Stimulated activated CD8-positive, alpha-beta memory T cell treated with anti-CD3 and anti-CD28 coated beads, Interleukin-4, amount 100 ng/mL, for 1 hour (primary cell): ENCODE results near the gene RIPK4.
"Not testable (repeated sequence)": the region's sequence is repeated elsewhere in the genome, so short reads cannot be mapped to it uniquely, and the experiment has no call there.

Experiments used
- DNase-seq, 2 donors: peaks; one replicate each; pipeline ENCODE4 v3.0.0-alpha.2; 2020; ENCODE audit warnings: low read depth in 2 of 2, low spot score in 1 of 2

RIPK4 gene

DNA sequence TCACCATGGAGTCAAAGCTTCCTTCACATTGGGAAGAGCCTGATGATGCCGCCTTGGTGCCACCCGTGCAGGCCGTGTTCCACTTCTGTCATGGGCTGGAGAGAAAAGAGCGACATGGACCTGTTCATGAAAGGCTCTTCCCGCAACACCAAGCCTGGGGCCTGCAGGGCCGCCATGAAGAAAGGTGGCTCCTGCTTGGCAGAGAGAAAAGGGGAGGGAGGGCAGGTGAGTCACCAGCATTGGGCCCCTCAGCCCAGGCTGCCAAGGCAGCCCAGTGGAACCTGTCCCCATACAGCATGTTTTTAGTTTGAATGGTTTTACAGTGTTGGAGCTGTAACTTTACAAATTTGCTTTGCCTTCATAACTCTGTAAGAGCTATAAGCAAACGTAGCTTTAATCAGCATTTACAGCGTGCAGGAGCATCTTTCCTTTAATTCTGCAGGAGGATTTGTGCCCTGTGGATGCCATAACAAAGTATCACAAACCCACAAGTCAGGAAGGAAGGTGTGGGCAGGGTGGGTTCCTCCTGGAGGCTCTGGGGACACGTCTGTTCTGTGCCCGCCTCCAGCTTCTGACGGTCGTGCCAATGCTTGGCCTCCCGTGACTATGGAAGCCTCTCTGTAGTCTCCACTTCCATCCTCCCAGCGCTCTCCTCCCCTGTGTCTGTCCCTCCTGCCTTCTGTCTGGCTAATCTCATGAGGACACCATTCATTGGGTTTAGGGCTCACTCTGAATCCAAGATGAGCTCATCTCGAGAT is 49.1 kb downstream of the RIPK4 start:
- DNase-seq = no peak

- DNase-seq = no peak
Measured at GRCh38 chr21:41716751-41717150, 50.1 kb downstream of the RIPK4 start.

DNA sequence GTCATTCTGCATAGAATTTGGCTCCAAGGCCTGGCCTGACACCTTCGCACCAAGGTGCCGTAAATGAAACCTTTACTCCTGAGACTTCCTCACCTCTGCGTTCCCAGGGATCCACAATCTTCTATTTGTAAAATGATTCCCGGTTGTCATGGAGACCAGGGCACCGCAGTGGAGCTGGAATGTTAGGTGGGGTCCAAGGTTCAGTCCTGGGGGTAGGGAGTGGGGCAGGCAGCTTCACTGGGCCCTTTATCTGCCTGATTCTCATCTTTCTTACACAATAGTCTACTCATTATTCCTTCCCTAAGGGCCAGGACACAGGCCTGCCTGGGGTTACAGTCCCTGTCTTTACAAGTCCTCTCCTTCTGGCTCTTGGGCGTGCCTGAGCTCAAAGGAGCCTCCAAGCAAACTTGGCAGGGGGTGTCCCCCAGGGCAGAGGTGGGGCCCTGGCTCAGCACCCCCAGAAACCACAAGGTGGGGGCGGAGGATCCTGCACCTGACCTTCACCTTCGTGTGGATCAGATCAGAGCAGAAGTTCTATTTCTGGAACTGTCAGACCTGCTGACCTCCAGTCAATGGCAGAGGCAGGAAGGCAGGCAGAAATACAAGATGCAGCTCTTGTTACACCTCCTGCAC is 51.1 kb downstream of the RIPK4 start:
- no peak for DNase-seq

DNA sequence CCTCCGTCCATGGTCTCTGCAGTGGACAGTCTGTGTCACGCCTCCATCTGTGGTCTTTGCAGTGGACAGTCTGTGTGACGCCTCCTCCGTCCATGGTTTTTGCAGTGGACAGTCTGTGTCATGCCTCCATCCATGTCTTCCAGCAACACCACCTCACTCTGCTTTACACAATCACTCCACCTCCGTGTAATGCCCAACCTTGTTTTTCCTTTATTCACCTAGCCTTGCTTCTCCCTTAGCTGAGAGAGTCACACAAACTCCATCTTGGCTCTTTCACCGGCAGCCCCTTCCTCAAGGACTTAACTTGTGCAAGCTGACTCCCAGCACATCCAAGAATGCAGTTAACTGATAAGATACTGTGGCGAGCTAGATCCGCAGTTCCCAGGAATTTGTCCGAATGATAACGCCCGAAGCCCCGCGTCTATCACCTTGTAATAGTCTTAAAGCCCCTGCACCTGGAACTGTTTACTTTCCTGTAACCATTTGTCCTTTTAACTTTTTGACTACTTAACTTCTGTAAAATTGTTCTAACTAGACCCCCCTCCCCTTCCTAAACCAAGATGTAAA is 52.5 kb downstream of the RIPK4 start:
- not testable (repeated sequence) for DNase-seq

- no peak for DNase-seq
Measured at GRCh38 chr21:41713495-41714281, 53.2 kb downstream of the RIPK4 start.

DNA sequence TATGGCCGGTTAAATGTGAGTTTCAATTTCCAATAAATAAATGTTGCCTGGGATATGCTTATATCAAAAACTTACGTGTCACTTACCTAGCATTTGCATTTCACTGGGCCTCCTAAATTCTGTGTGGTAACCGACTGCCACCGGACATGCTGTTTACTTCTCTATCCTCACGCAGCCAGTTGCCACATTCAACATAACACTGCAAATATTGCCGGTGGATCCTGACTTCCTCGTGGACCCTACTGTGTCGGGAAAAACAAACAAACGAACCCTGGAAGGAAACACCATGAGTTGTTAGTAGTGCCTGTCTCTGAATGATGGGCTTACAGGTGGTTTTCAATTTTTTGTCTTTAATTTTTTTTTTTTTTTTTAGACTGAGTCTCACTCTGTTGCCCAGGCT is 54.1 kb downstream of the RIPK4 start:
- no peak for DNase-seq

DNA sequence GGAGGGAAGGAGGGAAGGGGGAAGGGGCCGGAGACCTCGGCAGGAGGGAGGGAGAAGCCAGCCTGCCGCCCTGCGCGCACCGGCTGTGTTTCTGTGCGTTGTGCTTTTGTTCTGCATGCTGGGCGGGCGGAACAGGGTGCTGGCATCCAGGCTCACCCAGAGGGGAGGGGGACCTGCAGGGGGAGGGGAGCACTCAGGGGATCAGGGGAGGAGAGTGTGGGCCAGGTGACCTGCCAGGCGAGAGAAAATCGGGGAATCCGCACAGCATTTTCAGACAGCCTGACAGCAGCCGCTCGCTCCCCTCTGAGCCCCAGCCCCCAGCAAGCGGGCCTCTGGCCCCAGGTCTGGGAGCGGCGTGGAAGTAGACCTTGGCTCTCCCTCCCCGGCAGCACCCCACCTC is 54.7 kb downstream of the RIPK4 start:
- DNase-seq = no peak

DNA sequence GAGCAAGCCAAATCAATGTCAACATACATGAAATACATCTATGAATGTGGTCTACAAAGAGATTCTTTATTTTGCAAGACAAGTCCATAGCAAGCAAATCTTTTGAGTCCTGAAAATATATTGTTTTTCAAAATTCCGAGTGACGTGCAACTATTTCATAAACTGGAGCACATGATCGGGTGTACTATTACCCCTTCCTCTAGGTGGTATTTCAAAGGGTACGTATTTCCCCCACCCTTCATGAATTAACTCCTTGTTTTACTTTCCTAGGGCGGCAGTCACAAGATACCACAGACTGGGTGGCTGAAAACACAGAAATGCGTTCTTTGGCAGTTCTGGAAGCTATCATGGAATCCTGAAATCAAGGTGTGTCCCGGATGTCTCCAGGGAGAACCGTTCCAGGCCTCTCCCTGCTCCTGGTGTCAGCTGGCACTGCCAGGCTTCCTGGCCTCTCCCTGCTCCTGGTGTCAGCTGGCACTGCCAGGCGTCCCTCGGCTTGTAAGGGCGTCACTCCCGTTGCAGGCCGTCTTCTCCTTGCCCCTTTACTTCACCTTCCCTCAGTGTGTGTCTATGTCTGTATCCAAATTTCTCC is 55.3 kb downstream of the RIPK4 start:
- no peak for DNase-seq

GRCh38 chr21:41710823-41711160 is 56.1 kb downstream of the RIPK4 start:
- DNase-seq = no peak

- DNase-seq = no peak
Measured at GRCh38 chr21:41709965-41710822, 56.7 kb downstream of the RIPK4 start.

DNA sequence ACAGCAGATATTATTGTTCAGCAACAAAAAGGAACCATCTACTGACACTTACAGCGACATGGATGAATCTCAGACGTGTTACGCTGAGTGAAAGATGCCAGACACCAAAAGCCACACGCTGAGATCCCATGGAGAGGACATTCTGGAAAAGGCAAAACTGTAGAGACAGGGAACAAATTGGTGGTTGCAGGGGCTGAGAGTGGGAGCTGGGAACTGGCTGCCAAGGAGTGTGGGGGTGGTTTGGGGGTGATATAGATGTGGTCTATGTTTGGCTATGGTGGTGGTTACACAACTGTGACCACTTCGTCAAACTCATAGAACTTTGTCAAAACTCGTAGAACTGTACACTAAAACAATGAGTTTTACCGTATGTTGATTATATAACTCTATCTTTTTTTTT is 57.7 kb downstream of the RIPK4 start:
- no peak for DNase-seq

DNA sequence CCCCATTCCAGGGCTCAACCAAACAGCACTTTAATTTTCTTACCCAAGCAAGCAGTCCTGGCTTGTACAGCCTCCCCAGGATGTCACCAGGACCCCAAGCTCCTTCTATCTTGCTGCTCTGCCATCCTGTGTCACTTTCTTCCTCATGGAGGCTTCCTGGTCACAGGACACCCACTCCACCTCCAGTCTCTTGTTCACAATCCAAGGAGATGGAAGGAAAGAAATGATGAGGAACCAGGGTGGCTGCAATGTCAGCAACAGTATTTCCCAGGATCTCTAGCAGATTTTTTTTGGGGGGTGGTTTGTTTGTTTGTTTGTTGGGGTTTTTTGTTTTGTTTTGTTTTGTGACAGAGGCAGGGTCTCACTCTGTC is 58.9 kb downstream of the RIPK4 start:
- no peak for DNase-seq

DNA sequence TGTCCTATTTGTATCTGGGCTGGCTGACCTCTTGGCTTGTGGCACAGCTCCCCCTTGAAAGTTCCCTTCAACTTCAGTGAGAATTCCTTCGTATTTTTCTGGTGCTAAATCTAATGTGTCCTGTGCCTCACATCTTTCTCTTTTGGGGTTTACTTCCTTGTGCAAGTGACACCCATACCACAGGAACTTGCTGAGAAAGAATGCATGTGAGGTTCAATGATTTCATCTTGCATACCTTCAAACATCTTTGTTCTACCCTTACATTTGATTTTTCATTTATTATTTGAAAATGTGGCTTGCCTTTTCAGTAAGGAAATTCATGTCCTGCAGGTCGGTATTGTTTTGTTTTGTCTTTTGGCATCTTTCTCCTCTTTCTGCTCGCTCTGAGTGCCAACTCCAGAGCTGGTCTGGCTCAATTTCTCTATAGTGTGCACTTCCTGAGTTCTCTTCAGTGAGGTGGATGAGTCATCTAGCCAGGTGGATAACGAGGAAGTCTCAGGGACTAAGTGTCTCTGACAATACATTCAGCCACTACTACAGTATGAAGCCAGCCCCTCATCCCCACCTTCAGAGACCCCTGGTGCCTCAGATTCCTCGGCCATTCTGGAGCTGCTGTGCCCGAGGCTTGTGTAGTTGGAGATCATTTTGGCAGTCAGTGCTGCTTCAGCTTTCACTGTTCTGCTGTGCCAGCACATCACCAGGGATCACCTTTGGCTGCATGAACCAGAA is 59.5 kb downstream of the RIPK4 start:
- DNase-seq = no peak

DNA sequence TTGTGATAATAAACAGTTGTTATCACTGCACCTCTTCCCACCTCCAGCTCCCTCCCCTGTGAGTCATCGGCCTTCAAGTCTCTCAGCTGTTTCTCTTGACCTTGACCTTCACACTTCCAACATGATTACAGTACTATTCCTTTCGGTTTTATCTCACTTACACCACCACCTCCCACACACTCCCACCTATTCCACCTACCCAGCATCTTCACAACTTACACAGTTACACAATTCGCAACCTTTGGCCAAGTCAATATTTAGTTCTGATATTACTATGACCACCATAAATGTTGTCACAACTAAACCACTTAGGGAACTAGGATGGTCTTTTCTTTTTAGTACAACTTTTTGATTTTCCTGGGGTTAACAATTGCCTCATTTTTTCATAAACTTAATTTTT is 60.2 kb downstream of the RIPK4 start:
- no peak for DNase-seq

DNA sequence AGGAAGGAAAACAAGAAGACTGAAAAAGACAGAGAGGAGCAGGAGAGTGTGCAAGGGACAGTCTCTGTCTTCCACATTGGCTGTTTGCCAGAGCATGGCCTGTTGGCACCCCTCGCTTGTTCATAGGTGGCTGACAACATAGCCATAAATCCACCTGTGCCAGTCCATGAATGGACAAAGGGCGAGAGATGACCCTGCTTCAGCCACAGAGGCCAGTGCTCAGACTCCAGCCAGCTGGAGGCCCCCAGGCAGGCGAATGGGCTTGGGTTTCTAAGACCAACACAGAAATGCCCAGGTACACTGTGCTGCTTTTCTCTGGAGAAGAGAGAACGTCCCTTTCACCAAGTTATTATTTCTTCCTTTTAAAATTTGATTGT is 60.6 kb downstream of the RIPK4 start:
- no peak for DNase-seq

GRCh38 chr21:41705546-41706262 is 61.1 kb downstream of the RIPK4 start:
- no peak for DNase-seq

DNA sequence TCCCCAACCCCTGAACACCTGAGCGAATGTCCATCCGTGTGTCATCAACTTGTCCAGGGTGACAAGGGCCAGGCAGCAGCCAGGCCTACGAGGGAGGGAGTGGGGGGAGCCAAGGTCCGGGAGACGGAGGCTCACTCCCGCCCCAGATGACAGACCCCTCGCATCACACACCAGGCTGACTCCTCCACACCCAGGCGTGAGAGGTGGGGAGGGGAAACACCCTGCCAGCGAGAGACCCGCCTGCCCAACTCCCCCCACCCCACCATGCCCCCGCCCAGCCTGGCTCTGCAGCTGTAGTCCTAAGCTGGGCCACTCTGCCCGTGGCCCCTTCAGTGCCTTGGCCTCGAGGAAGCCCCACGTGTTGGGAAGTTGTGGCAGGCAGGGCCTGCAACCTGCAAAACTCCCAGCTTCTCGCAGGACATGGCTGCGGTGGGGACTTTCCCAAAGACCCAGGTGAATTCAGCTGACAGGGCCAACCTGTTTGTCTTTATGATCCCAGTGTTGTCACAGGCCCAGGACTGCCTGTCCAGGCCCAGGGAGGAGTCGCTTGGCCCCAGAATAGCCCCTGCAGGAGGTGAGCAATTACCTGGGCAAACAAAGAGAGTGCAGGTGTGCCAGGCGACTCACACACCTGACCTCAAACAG is 62.9 kb downstream of the RIPK4 start:
- DNase-seq = no peak

DNA sequence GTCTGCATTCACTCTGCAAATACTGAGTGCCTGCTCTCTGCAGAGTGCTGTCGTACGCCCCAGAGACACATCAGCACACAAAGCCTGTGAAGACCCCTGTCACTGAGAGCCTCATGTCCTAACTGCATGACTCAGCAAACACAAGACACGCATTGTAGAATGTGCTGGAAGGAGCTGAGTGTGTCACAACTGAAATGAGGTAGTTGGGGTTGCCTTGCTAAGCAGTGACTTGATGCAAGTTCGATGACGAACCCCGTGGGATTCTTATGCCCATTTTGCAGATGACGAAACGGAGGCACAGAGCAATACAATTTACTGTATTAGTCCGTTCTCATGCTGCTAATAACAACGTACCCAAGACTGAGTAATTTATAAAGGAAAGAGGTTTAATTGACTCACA is 65.1 kb downstream of the RIPK4 start:
- no peak for DNase-seq

DNA sequence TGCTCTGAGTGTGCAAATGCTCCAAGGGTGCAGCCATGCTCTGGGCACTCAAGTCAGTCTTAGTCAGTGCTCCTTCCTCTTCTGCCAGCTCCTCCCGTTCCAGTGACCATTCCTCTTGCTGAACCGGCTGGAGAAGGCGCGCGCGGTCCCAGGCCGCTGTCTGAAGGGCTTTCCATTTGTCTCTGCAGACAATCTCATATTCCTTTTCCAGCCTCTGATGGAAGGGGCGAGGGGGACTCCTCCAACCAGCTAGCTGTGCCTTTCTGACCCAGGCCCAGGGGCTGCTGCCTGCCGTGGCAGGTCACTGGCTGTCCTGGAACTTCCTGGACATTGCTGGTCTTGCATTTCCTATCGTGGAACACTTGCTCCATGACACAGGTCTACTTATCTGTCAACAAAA is 67.5 kb downstream of the RIPK4 start:
- no peak for DNase-seq
